Measurements from ENCODE around the gene SNRNP27. TPM values are rescaled to one million over a fixed set of nuclear protein-coding genes. Genes with fewer than 3 reads are reported as not detected.

SNRNP27 gene
- total and polyA plus RNA-seq, 7 donors, result 38.8 to 92.5 (median 58.7) TPM

DNA sequence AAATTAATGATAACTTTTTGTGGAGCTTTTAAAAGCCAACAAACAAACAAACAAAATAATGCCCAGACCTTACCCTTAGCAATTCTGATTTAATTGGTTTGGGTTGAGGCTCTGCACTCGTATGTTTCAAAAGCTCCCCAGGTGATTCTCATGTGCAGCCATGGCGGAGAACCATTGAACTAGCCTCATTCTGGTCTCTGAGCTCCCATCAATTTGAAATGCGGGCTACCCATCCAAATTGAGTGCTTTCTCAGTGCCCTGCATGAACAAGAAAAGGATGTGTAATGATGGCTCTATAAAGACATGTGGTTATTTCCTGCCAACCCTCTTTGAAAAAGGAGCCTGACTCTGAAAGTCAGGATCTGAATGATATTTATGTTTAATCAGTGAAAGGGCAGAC, 29.4 kb downstream of the SNRNP27 start:
- Histone ChIP-seq H3K27me3 (no peaks in the 10 kb centered on the region), H3K36me3 (peaks cover 0 to 47% (median 8%) of the 10 kb centered on the region in 4 donors), H3K4me3 (no peak overlapping the region), H3K4me1 (no peaks in the 10 kb centered on the region), H3K27ac (no peak overlapping the region), H3K9me3 (no peaks in the 10 kb centered on the region)
- no peak for DNase-seq
- TF ChIP-seq, protein P1, sequence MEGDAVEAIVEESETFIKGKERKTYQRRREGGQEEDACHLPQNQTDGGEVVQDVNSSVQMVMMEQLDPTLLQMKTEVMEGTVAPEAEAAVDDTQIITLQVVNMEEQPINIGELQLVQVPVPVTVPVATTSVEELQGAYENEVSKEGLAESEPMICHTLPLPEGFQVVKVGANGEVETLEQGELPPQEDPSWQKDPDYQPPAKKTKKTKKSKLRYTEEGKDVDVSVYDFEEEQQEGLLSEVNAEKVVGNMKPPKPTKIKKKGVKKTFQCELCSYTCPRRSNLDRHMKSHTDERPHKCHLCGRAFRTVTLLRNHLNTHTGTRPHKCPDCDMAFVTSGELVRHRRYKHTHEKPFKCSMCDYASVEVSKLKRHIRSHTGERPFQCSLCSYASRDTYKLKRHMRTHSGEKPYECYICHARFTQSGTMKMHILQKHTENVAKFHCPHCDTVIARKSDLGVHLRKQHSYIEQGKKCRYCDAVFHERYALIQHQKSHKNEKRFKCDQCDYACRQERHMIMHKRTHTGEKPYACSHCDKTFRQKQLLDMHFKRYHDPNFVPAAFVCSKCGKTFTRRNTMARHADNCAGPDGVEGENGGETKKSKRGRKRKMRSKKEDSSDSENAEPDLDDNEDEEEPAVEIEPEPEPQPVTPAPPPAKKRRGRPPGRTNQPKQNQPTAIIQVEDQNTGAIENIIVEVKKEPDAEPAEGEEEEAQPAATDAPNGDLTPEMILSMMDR (IDR thresholded peaks at IDR 0.05), result no peak
- TF ChIP-seq POLR2AphosphoS5 (IDR thresholded peaks at IDR 0.05) (no peak), EP300 (IDR thresholded peaks at IDR 0.05) (no peak), POLR2A (IDR thresholded peaks at IDR 0.05) (no peak)
- intact Hi-C loops (cut with DNase I), result no loop called here
- 95 to 98% methylated on average over 3 of the region's 3 CpGs for WGBS, 2 donors

DNA sequence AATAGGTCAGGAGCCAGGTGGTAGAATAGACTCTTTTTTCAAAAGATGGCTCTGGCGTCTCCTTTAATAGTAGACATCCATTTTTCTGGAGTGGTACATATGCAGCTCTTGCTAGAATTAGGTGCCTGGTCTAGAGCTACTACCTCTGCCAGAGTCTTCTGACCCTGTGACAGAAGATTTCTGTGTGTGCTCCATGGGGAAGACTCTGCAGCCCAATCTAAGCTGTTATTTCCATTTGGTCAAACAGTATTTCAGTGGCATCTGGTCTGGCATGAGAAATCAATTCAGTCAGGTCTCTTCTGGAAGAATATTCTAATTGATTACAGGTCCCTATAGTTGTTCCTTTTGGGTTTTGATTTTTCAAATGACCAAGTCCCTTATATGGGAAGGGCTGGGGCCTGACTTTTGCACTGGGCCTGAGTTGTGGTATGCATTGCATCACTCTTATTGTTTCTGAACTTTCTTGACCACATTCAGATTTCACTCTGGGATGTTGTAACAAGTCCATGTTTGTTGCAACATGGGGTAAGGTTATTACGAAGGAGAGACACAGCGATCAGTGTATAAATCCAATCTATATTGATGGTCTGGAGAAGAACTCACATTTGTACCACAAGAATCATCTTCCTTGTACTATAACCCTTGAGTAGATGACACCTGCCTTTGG, 33.2 kb downstream of the SNRNP27 start:
- H3K4me3 ChIP-seq, result no peak overlapping the region
- H3K27ac ChIP-seq, result no peak overlapping the region
- H3K36me3 ChIP-seq, result peaks cover 0 to 21% (median 2%) of the 10 kb centered on the region in 4 donors
- H3K27me3 ChIP-seq, result no peaks in the 10 kb centered on the region
- H3K4me1 ChIP-seq, result no peaks in the 10 kb centered on the region
- no peak for DNase-seq
- 84 to 89% methylated on average over 3 of the region's 3 CpGs for WGBS, 2 donors
- intact Hi-C loops (cut with DNase I), result no loop called here
- TF ChIP-seq POLR2AphosphoS5 (IDR thresholded peaks at IDR 0.05), result no peak
- no peak for TF ChIP-seq POLR2A (IDR thresholded peaks at IDR 0.05)
- TF ChIP-seq, protein P1 (IDR thresholded peaks at IDR 0.05), result no peak
- TF ChIP-seq EP300 (IDR thresholded peaks at IDR 0.05), result no peak
- no peaks in the 10 kb centered on the region for H3K9me3 ChIP-seq

DNA sequence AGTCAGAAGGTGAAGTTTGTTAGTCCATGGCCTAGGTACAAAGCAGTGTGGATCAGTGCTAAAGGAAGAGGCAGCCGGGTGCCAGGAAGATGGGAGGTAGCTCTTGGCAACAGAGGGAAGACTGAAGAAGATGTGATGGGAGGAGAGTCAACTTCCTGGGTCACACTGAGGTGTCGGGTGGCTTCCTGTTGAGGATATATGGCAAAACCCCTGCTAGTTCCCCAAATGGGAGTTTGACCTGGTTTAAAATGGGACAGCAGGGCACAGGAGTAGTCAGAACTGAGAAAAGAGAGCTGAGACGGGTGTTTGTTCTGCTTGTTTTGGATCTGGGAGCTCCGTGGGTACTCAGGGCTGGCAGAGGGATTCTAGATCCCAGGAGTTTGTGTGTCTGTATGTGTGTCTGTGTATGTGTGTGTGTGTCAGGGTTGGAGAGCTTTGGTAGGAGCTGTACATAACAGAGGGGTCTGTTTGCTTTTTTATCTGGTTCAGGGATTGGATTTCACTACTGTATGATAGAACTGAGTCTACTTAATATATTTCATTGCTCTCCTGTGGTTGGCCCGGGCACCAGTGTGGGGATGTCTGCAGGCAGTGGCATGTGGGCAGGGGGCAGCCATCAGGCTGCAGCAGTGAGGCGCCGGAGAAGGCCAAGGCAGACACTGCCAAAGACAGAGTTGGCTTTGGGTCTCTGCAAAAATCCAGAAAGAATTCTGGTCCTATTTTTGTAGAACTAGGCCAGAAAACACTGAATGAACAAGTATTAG, 38.3 kb downstream of the SNRNP27 start:
- no peak overlapping the region for H3K27ac ChIP-seq
- H3K4me1 ChIP-seq, result no peaks in the 10 kb centered on the region
- WGBS, 2 donors, result 91 to 93% methylated on average over 7 of the region's 7 CpGs
- no peak overlapping the region for H3K4me3 ChIP-seq
- intact Hi-C loops (cut with DNase I), result no loop called here
- no peak for DNase-seq
- TF ChIP-seq EP300 (IDR thresholded peaks at IDR 0.05) (no peak), POLR2AphosphoS5 (IDR thresholded peaks at IDR 0.05) (no peak), POLR2A (IDR thresholded peaks at IDR 0.05) (no peak)
- TF ChIP-seq, protein P1 (IDR thresholded peaks at IDR 0.05), result no peak
- no peaks in the 10 kb centered on the region for H3K9me3 ChIP-seq
- H3K36me3 ChIP-seq, result peaks cover 6 to 30% (median 17%) of the 10 kb centered on the region in 4 donors
- no peaks in the 10 kb centered on the region for H3K27me3 ChIP-seq

DNA sequence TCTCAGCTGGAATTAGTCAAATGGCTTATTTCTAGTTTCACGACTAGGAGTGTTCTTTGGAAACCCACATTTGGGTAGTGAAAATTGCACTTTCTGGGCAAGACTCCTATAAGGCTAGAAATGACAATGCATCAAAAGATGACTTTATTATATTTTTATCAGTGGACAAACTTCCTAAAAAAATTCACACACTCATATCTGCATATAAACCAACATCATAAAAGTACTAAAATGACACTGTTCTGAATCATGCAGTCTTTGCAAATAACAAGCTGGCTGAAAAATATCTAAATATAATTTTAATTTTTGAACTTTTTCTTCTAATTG, 38.8 kb downstream of the SNRNP27 start:
- H3K4me1 ChIP-seq, result no peaks in the 10 kb centered on the region
- no peaks in the 10 kb centered on the region for H3K27me3 ChIP-seq
- H3K9me3 ChIP-seq, result no peaks in the 10 kb centered on the region
- H3K4me3 ChIP-seq, result no peak overlapping the region
- TF ChIP-seq POLR2A (IDR thresholded peaks at IDR 0.05) (no peak), POLR2AphosphoS5 (IDR thresholded peaks at IDR 0.05) (no peak), EP300 (IDR thresholded peaks at IDR 0.05) (no peak)
- TF ChIP-seq, protein P1 (IDR thresholded peaks at IDR 0.05), result no peak
- intact Hi-C loops (cut with DNase I), result no loop called here
- no peak overlapping the region for H3K27ac ChIP-seq
- 63 to 83% methylated on average over 1 of the region's 1 CpG for WGBS, 2 donors
- peaks cover 6 to 35% (median 23%) of the 10 kb centered on the region in 4 donors for H3K36me3 ChIP-seq
- no peak for DNase-seq

All from sigmoid colon (tissue), 7 donors.